22Rv1 (cell line): ENCODE measurements around the gene SLC6A6.

Experiments
- ZFX ChIP-seq: fragments of 450-650 bp; IDR thresholded peaks from 2 replicates; pipeline ENCODE4 v1.6.1; 2017; ENCODE audit warnings: antibody characterized with exemption, borderline replicate concordance
- TF ChIP-seq, protein P1 (sequence below): fragments of 450-650 bp; IDR thresholded peaks from 2 replicates; pipeline ENCODE4 v1.5.1; 2017; ENCODE audit warnings: mild to moderate bottlenecking

DNA sequence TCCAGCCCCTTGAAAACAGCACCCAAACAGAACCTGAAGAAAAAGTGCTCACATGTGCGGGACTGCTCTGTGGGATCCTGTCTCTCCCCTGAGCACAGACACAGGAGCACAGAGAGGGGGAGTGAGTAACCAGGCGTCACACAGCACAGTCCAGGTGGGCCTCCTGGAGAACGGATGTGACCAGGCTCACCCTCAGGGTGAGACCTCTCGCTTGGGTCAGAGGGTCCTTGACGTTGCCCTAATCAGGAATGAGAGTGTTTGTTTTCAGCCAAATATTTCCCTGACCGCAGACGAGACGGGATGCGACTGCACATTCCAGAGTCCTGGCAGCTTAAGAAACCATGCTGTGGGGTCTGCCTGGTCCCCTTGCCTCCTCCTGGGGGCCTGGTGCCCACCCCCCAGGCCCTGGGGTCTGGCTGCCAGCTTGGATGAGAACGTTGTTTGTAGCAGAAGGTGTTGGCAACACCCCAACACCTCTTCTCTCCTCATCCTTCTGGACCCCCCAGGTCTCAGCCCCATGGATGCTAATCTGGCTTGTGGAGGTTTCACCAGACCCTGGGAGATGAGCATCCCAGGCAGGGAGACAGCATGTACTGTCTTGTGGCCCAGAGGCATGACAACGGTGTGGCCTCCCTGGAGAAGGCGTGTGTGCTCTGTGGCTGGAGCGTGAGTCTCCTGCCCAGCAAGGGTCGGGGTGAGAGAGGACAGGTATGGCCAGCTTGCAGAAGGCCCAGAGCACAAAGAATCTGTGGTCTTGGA lies 42.1 kb upstream of the SLC6A6 start:
- TF ChIP-seq, protein P1, sequence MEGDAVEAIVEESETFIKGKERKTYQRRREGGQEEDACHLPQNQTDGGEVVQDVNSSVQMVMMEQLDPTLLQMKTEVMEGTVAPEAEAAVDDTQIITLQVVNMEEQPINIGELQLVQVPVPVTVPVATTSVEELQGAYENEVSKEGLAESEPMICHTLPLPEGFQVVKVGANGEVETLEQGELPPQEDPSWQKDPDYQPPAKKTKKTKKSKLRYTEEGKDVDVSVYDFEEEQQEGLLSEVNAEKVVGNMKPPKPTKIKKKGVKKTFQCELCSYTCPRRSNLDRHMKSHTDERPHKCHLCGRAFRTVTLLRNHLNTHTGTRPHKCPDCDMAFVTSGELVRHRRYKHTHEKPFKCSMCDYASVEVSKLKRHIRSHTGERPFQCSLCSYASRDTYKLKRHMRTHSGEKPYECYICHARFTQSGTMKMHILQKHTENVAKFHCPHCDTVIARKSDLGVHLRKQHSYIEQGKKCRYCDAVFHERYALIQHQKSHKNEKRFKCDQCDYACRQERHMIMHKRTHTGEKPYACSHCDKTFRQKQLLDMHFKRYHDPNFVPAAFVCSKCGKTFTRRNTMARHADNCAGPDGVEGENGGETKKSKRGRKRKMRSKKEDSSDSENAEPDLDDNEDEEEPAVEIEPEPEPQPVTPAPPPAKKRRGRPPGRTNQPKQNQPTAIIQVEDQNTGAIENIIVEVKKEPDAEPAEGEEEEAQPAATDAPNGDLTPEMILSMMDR, result no peak
- no peak for TF ChIP-seq ZFX
